Fibroblast of lung (primary cell): ENCODE data around the gene PEX11A. TPM values are rescaled to one million over a fixed set of nuclear protein-coding genes. Genes with fewer than 3 reads are reported as not detected.

Experiments
- DNase-seq, 2 donors: peaks; one replicate each; pipeline versions ENCODE4 v3.0.0 to v3.0.0-alpha.2; 2010; ENCODE audit warnings: low read depth in 2 of 2
- H2AFZ ChIP-seq: 2 replicates; pipeline ENCODE4 v1.5.1; 2012; ENCODE audit warnings: low read length, control low read depth, inconsistent platforms
- H3K27ac ChIP-seq: 2 replicates; pipeline ENCODE4 v1.5.1; 2011; ENCODE audit warnings: low read length, control low read depth; ENCODE audit not compliant: insufficient read depth
- H3K27me3 ChIP-seq: 2 replicates; pipeline ENCODE4 v1.5.1; 2011; ENCODE audit warnings: mild to moderate bottlenecking, low read length; ENCODE audit not compliant: control insufficient read depth, insufficient read depth
- H3K36me3 ChIP-seq: 2 replicates; pipeline ENCODE4 v1.5.1; 2011; ENCODE audit warnings: low read length; ENCODE audit not compliant: control insufficient read depth, insufficient read depth
- H3K4me1 ChIP-seq: 2 replicates; pipeline ENCODE4 v1.5.1; 2011; ENCODE audit warnings: low read length; ENCODE audit not compliant: control insufficient read depth, insufficient read depth; ENCODE audit errors: extremely low read depth
- H3K4me2 ChIP-seq: 2 replicates; pipeline ENCODE4 v1.5.1; 2011; ENCODE audit warnings: low read length, control low read depth; ENCODE audit not compliant: insufficient read depth; ENCODE audit errors: extremely low read depth
- H3K4me3 ChIP-seq, 4 experiments: fragments of 200-600 bp in 1 of 4; sonication (generic) in 1 of 4; replicated peaks in 1 of 4; 2 replicates each; pipeline ENCODE4 v1.5.1; 2011 to 2016; ENCODE audit warnings: low read length in 4 of 4, low read depth in 3 of 4, mild to moderate bottlenecking in 3 of 4, control low read depth in 2 of 4, inconsistent platforms in 1 of 4, mixed read lengths in 1 of 4; ENCODE audit not compliant: insufficient read depth in 1 of 4; ENCODE audit errors: control extremely low read depth in 1 of 4
- H3K79me2 ChIP-seq: 2 replicates; pipeline ENCODE4 v1.5.1; 2012; ENCODE audit warnings: mild to moderate bottlenecking, low read length, inconsistent platforms; ENCODE audit not compliant: control insufficient read depth, insufficient read depth
- H3K9ac ChIP-seq: 2 replicates; pipeline ENCODE4 v1.5.1; 2011; ENCODE audit warnings: mild to moderate bottlenecking, low read length, control low read depth; ENCODE audit not compliant: insufficient read depth
- H3K9me3 ChIP-seq: 2 replicates; pipeline ENCODE4 v1.5.1; 2012; ENCODE audit warnings: low read depth, low read length; ENCODE audit not compliant: control insufficient read depth, insufficient read depth
- H4K20me1 ChIP-seq: 2 replicates; pipeline ENCODE4 v1.5.1; 2011; ENCODE audit warnings: low read length; ENCODE audit not compliant: control insufficient read depth, insufficient read depth; ENCODE audit errors: extremely low read depth
- CTCF ChIP-seq, 2 donors: IDR thresholded peaks in 1 of 2; conservative IDR thresholded peaks in 1 of 2; 1 replicate in 1 of 2; 2 replicates in 1 of 2; pipeline ENCODE4 v1.5.1; 2011 to 2012; ENCODE audit warnings: low read length in 2 of 2, control low read depth in 1 of 2, inconsistent platforms in 1 of 2, low read depth in 1 of 2, mild to moderate bottlenecking in 1 of 2
- EZH2 ChIP-seq: IDR thresholded peaks from 2 replicates; pipeline ENCODE4 v1.5.1; 2012; ENCODE audit warnings: low read length, control low read depth, mild to moderate bottlenecking; ENCODE audit errors: missing control alignments
- polyA plus RNA-seq, 2 donors: library from polyadenylated mRNA; depleted of rRNA in 1 of 2; stranded (reverse) in 1 of 2; unstranded in 1 of 2; fragments of >200 nt; gene quantifications; 2 replicates each; pipeline ENCODE4 v1.2.1, GENCODE V29; 2011 to 2012; ENCODE audit warnings: missing spikeins in 1 of 2
- total RNA-seq: library from RNA; depleted of rRNA; stranded (reverse); fragments of >200 nt; gene quantifications from 2 replicates; pipeline ENCODE4 v1.2.1, GENCODE V29; 2014

Gene PEX11A
- total and polyA plus RNA-seq, 2 donors (not counting 1 experiment from before 2014, with no cell fraction given): 6.6 to 11.7 TPM

- no peaks in the 10 kb centered on the region for H3K4me1 ChIP-seq
- H2AFZ ChIP-seq: no peak overlapping the region
These were observed 4.0 kb downstream of the PEX11A start for GRCh38 chr15:89686522-89686921.

GRCh38 chr15:89685995-89686394 is 4.6 kb downstream of the PEX11A start:
- no peaks in the 10 kb centered on the region for H3K9me3 ChIP-seq
- H3K36me3 ChIP-seq: no peaks in the 10 kb centered on the region
- no peaks in the 10 kb centered on the region for H4K20me1 ChIP-seq
- no peak overlapping the region for H3K9ac ChIP-seq
- H3K27ac ChIP-seq: no peak overlapping the region
- H3K4me2 ChIP-seq: no peak overlapping the region
- DNase-seq: no peak
- no peak overlapping the region for H3K4me3 ChIP-seq
- H3K79me2 ChIP-seq: no peaks in the 10 kb centered on the region
- H2AFZ ChIP-seq: no peak overlapping the region
- no peak for TF ChIP-seq CTCF (conservative IDR thresholded peaks at IDR 0.05 in 1 of 2, IDR thresholded peaks at IDR 0.05 in 1 of 2; ENCODE audit: low read depth in 1 of 2, low read length in 2 of 2)
- no peak for TF ChIP-seq EZH2
- no peaks in the 10 kb centered on the region for H3K4me1 ChIP-seq
- H3K27me3 ChIP-seq: no peaks in the 10 kb centered on the region

More at GRCh38 chr15:89686522-89686921, 4.0 kb downstream of the PEX11A start:
- no peak overlapping the region for H3K4me2 ChIP-seq
- no peak overlapping the region for H3K27ac ChIP-seq
- H3K27me3 ChIP-seq: no peaks in the 10 kb centered on the region
- no peaks in the 10 kb centered on the region for H3K9me3 ChIP-seq
- H3K79me2 ChIP-seq: no peaks in the 10 kb centered on the region
- TF ChIP-seq EZH2 (no peak), CTCF (conservative IDR thresholded peaks at IDR 0.05 in 1 of 2, IDR thresholded peaks at IDR 0.05 in 1 of 2; ENCODE audit: low read depth in 1 of 2, low read length in 2 of 2) (no peak)
- H3K36me3 ChIP-seq: no peaks in the 10 kb centered on the region
- H3K9ac ChIP-seq: no peak overlapping the region
- no peaks in the 10 kb centered on the region for H4K20me1 ChIP-seq
- H3K4me3 ChIP-seq: no peak overlapping the region
- no peak for DNase-seq

- no peak overlapping the region for H3K4me3 ChIP-seq
These were observed 9.4 kb downstream of the PEX11A start for GRCh38 chr15:89681146-89681545.

More at GRCh38 chr15:89681146-89681545, 9.4 kb downstream of the PEX11A start:
- TF ChIP-seq CTCF (conservative IDR thresholded peaks at IDR 0.05 in 1 of 2, IDR thresholded peaks at IDR 0.05 in 1 of 2; ENCODE audit: low read depth in 1 of 2, low read length in 2 of 2): no peak
- no peak for TF ChIP-seq EZH2
- H3K27me3 ChIP-seq: no peaks in the 10 kb centered on the region
- H3K36me3 ChIP-seq: no peaks in the 10 kb centered on the region
- H3K9me3 ChIP-seq: no peaks in the 10 kb centered on the region
- no peaks in the 10 kb centered on the region for H3K4me1 ChIP-seq
- H2AFZ ChIP-seq: no peak overlapping the region
- DNase-seq: no peak
- H4K20me1 ChIP-seq: no peaks in the 10 kb centered on the region
- H3K27ac ChIP-seq: no peak overlapping the region
- H3K4me2 ChIP-seq: no peak overlapping the region
- no peak overlapping the region for H3K9ac ChIP-seq
- H3K79me2 ChIP-seq: no peaks in the 10 kb centered on the region
